Astrocyte (in vitro differentiated cells and primary cell): Measurements from ENCODE around the gene RASGRF1. TPM values are rescaled to one million over a fixed set of nuclear protein-coding genes. Genes with fewer than 3 reads are reported as not detected.

Experiments used
- DNase-seq: peaks from one replicate; pipeline ENCODE4 v3.0.0-alpha.2; 2010; ENCODE audit warnings: low read depth
- FAIRE-seq: peaks from 2 replicates; lab custom pipeline; 2011; peaks lifted over from hg19 to GRCh38; lab: Jason Lieb, UNC
- H2AFZ ChIP-seq: 2 replicates; pipeline ENCODE4 v1.6.0; 2012; ENCODE audit warnings: low read depth, low read length, inconsistent platforms
- H3K27ac ChIP-seq: 2 replicates; pipeline ENCODE4 v1.5.1; 2011; ENCODE audit warnings: low read depth, low read length, inconsistent platforms
- H3K27me3 ChIP-seq: 2 replicates; pipeline ENCODE4 v1.6.0; 2011; ENCODE audit warnings: low read length, inconsistent platforms; ENCODE audit not compliant: insufficient read depth
- H3K36me3 ChIP-seq: 2 replicates; pipeline ENCODE4 v1.5.1; 2011; ENCODE audit warnings: low read length, inconsistent platforms; ENCODE audit not compliant: insufficient read depth
- H3K4me1 ChIP-seq: 2 replicates; pipeline ENCODE4 v1.5.1; 2011; ENCODE audit warnings: low read length, inconsistent platforms; ENCODE audit not compliant: insufficient read depth
- H3K4me2 ChIP-seq: 2 replicates; pipeline ENCODE4 v1.6.0; 2012; ENCODE audit warnings: low read length, inconsistent platforms
- H3K4me3 ChIP-seq: 2 replicates; pipeline ENCODE4 v1.5.1; 2011; ENCODE audit warnings: low read depth, mild to moderate bottlenecking, low read length, inconsistent platforms; ENCODE audit not compliant: insufficient read depth
- H3K79me2 ChIP-seq: 2 replicates; pipeline ENCODE4 v1.6.0; 2012; ENCODE audit warnings: mild to moderate bottlenecking, low read length, inconsistent platforms; ENCODE audit not compliant: insufficient read depth
- H3K9ac ChIP-seq: 2 replicates; pipeline ENCODE4 v1.6.0; 2012; ENCODE audit warnings: mild to moderate bottlenecking, low read length, inconsistent platforms
- H3K9me3 ChIP-seq: 2 replicates; pipeline ENCODE4 v1.5.1; 2012; ENCODE audit warnings: low read depth, mild to moderate bottlenecking, low read length, inconsistent platforms; ENCODE audit not compliant: insufficient read depth
- H4K20me1 ChIP-seq: 2 replicates; pipeline ENCODE4 v1.6.0; 2012; ENCODE audit warnings: low read length, inconsistent platforms; ENCODE audit not compliant: insufficient read depth
- H3K27ac Mint-ChIP-seq: one replicate; pipeline ENCODE4 v1.8.0; 2021; ENCODE audit warnings: mild to moderate bottlenecking, mixed read lengths; ENCODE audit not compliant: unreplicated experiment
- H3K27me3 Mint-ChIP-seq: one replicate; pipeline ENCODE4 v1.8.0; 2021; ENCODE audit warnings: low read depth, mixed read lengths; ENCODE audit not compliant: unreplicated experiment
- H3K36me3 Mint-ChIP-seq: one replicate; pipeline ENCODE4 v1.8.0; 2021; ENCODE audit warnings: low read depth, mixed read lengths; ENCODE audit not compliant: unreplicated experiment
- H3K4me1 Mint-ChIP-seq: one replicate; pipeline ENCODE4 v1.8.0; 2021; ENCODE audit warnings: low read depth, mixed read lengths; ENCODE audit not compliant: unreplicated experiment
- H3K4me3 Mint-ChIP-seq: one replicate; pipeline ENCODE4 v1.8.0; 2021; ENCODE audit warnings: mild to moderate bottlenecking, moderate library complexity, mixed read lengths; ENCODE audit not compliant: unreplicated experiment
- H3K9me3 Mint-ChIP-seq: one replicate; pipeline ENCODE4 v1.8.0; 2021; ENCODE audit warnings: mild to moderate bottlenecking, mixed read lengths; ENCODE audit not compliant: unreplicated experiment
- CTCF ChIP-seq: IDR thresholded peaks from 2 replicates; pipeline ENCODE4 v1.5.1; 2011; ENCODE audit warnings: low read depth, mild to moderate bottlenecking, inconsistent platforms, low read length, moderate library complexity; ENCODE audit not compliant: insufficient read depth
- EZH2 ChIP-seq: IDR thresholded peaks from 2 replicates; pipeline ENCODE4 v1.6.1; 2012; ENCODE audit warnings: mild to moderate bottlenecking, low read length, inconsistent platforms; ENCODE audit not compliant: insufficient read depth
- total RNA-seq: library from RNA; stranded (reverse); gene quantifications from 2 replicates; pipeline ENCODE4 v1.2.1, GENCODE V29; 2021

The RASGRF1 gene
- total RNA-seq, 1 donor from 2014 or later: 1.2 TPM

DNA sequence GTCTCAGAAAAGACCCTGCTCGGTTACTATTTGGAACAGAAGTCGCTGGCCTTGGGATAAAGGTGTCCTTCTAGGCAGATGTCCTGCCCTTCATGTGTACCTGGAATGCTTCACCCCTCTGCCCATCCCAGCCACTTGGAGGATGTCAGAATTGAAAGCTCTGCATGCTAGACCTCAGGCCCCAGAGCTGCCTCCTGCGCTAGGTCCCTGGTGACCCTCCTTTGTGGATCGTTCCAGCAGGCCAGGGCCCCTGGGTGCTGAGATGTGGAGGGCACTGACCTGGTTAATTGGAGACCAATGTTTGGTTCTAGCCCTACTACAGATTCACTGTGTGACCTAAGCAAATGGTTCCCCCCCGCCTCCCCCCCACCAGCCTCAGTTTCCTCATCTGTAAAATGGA, 143.1 kb downstream of the RASGRF1 start:
- TF ChIP-seq EZH2 (no peak), CTCF (no peak)
- H3K9me3 ChIP-seq: no peaks in the 10 kb centered on the region
- DNase-seq (no peak), FAIRE-seq (no peak)
- peaks cover 7% of the 10 kb centered on the region for H3K4me1 ChIP-seq
- peaks cover 11% of the 10 kb centered on the region for H3K4me1 Mint-ChIP-seq
- H3K27me3 Mint-ChIP-seq: peaks cover 32% of the 10 kb centered on the region
- no peaks in the 10 kb centered on the region for H3K36me3 Mint-ChIP-seq
- H2AFZ ChIP-seq: no peak overlapping the region
- H3K79me2 ChIP-seq: no peaks in the 10 kb centered on the region
- no peak overlapping the region for H3K9ac ChIP-seq
- no peak overlapping the region for H3K27ac Mint-ChIP-seq
- H3K4me3 Mint-ChIP-seq: no peak overlapping the region
- H3K9me3 Mint-ChIP-seq: peaks cover 4% of the 10 kb centered on the region
- H3K27ac ChIP-seq: no peak overlapping the region
- no peaks in the 10 kb centered on the region for H3K36me3 ChIP-seq
- H3K4me3 ChIP-seq: no peak overlapping the region
- peaks cover 17% of the 10 kb centered on the region for H3K27me3 ChIP-seq
- no peaks in the 10 kb centered on the region for H4K20me1 ChIP-seq
- no peak overlapping the region for H3K4me2 ChIP-seq

GRCh38 chr15:78946493-78946892, 144.1 kb downstream of the RASGRF1 start:
- Histone ChIP-seq H4K20me1 (no peaks in the 10 kb centered on the region), H3K27me3 (peaks cover 17% of the 10 kb centered on the region), H3K4me1 (peaks cover 5% of the 10 kb centered on the region), H3K9me3 (no peaks in the 10 kb centered on the region), H3K4me3 (no peak overlapping the region), H3K9ac (no peak overlapping the region), H3K4me2 (no peak overlapping the region), H3K79me2 (no peaks in the 10 kb centered on the region), H3K27ac (no peak overlapping the region), H3K36me3 (no peaks in the 10 kb centered on the region), H2AFZ (no peak overlapping the region)
- FAIRE-seq (no peak), DNase-seq (no peak)
- H3K9me3 Mint-ChIP-seq: peaks cover 4% of the 10 kb centered on the region
- TF ChIP-seq EZH2 (no peak), CTCF (no peak)
- H3K36me3 Mint-ChIP-seq: no peaks in the 10 kb centered on the region
- no peak overlapping the region for H3K27ac Mint-ChIP-seq
- H3K4me1 Mint-ChIP-seq: peaks cover 8% of the 10 kb centered on the region
- H3K27me3 Mint-ChIP-seq: peaks cover 31% of the 10 kb centered on the region
- no peak overlapping the region for H3K4me3 Mint-ChIP-seq

GRCh38 chr15:78944669-78945407, 145.7 kb downstream of the RASGRF1 start, which contains the start of gene CTSH:
TSS of gene CTSH (minus strand) at chr15:78945046. CDS start at chr15:78944981, 65 bp downstream.
- no peaks in the 10 kb centered on the region for H4K20me1 ChIP-seq
- TF ChIP-seq CTCF (no peak), EZH2 (no peak)
- H3K36me3 Mint-ChIP-seq: no peaks in the 10 kb centered on the region
- FAIRE-seq (no peak), DNase-seq (peak; percentile 38)
- H2AFZ ChIP-seq: peak within 1 kb of the TSS; percentile 83
- H3K27me3 Mint-ChIP-seq: peaks cover 29% of the 10 kb centered on the region
- H3K27me3 ChIP-seq: peaks cover 17% of the 10 kb centered on the region
- no peaks in the 10 kb centered on the region for H3K36me3 ChIP-seq
- H3K9me3 Mint-ChIP-seq: peaks cover 2% of the 10 kb centered on the region
- no peaks in the 10 kb centered on the region for H3K9me3 ChIP-seq
- peak within 1 kb of the TSS; percentile 86 for H3K4me2 ChIP-seq
- H3K79me2 ChIP-seq: no peaks in the 10 kb centered on the region
- peak within 1 kb of the TSS; percentile 58 for H3K9ac ChIP-seq
- peaks cover 5% of the 10 kb centered on the region for H3K4me1 ChIP-seq
- peak within 1 kb of the TSS; percentile 40 for H3K4me3 Mint-ChIP-seq
- H3K4me3 ChIP-seq: peak within 1 kb of the TSS; percentile 44
- H3K27ac Mint-ChIP-seq: no peak within 1 kb of the TSS
- H3K27ac ChIP-seq: no peak within 1 kb of the TSS
- H3K4me1 Mint-ChIP-seq: no peaks in the 10 kb centered on the region
